GM23338 (cell line): Measurements from ENCODE around the gene KLHL36. TPM values are rescaled to one million over a fixed set of nuclear protein-coding genes. Genes with fewer than 3 reads are reported as not detected.

ENCODE experiments used
- ATAC-seq: fragments of 200-7000 bp; cut with Tn5 transposase; 3 replicates; pipeline ENCODE4 v1.9.1; 2020
- DNase-seq: peaks from one replicate; pipeline ENCODE4 v3.0.0-alpha.2; 2015; ENCODE audit warnings: low spot score
- H2AFZ ChIP-seq: fragments of 200-600 bp; sonication (generic); 2 replicates; pipeline ENCODE4 v1.8.0; 2016; ENCODE audit warnings: antibody characterized with exemption, mild to moderate bottlenecking, moderate library complexity
- H3F3A ChIP-seq: fragments of 200-600 bp; sonication (generic); replicated peaks from 2 replicates; pipeline ENCODE4 v1.8.0; 2017; ENCODE audit warnings: antibody characterized with exemption, mixed run types, low read depth
- H3K27ac ChIP-seq: fragments of 200-600 bp; sonication (generic); 2 replicates; pipeline ENCODE4 v1.6.1; 2016; ENCODE audit warnings: low read depth
- H3K27me3 ChIP-seq: fragments of 200-600 bp; sonication (generic); 2 replicates; pipeline ENCODE4 v1.8.0; 2016; ENCODE audit warnings: mild to moderate bottlenecking, mixed run types, moderate library complexity; ENCODE audit not compliant: insufficient read depth
- H3K36me3 ChIP-seq: fragments of 200-600 bp; sonication (generic); 2 replicates; pipeline ENCODE4 v1.8.0; 2016; ENCODE audit warnings: mild to moderate bottlenecking; ENCODE audit not compliant: insufficient read depth
- H3K4me1 ChIP-seq: fragments of 200-600 bp; sonication (generic); 2 replicates; pipeline ENCODE4 v1.8.0; 2016; ENCODE audit warnings: mild to moderate bottlenecking, moderate library complexity; ENCODE audit not compliant: insufficient read depth
- H3K4me2 ChIP-seq: fragments of 200-600 bp; sonication (generic); 2 replicates; pipeline ENCODE4 v1.7.1; 2017; ENCODE audit warnings: mixed run types
- H3K4me3 ChIP-seq: fragments of 200-600 bp; sonication (generic); 2 replicates; pipeline ENCODE4 v1.6.1; 2016; ENCODE audit warnings: mixed run types
- H3K79me2 ChIP-seq: fragments of 200-600 bp; sonication (generic); replicated peaks from 2 replicates; pipeline ENCODE4 v1.8.0; 2017; ENCODE audit warnings: mild to moderate bottlenecking; ENCODE audit not compliant: insufficient read depth
- H3K9me2 ChIP-seq: fragments of 200-600 bp; sonication (generic); 2 replicates; pipeline ENCODE4 v1.8.0; 2017; ENCODE audit not compliant: insufficient read depth
- H4K20me1 ChIP-seq: fragments of 200-600 bp; sonication (generic); replicated peaks from 2 replicates; pipeline ENCODE4 v1.8.0; 2017; ENCODE audit warnings: mild to moderate bottlenecking; ENCODE audit not compliant: insufficient read depth
- H3K27ac Mint-ChIP-seq: 2 replicates; pipeline ENCODE4 v1.8.0; 2020; ENCODE audit warnings: inconsistent platforms, mild to moderate bottlenecking, moderate library complexity, mixed read lengths
- H3K27me3 Mint-ChIP-seq: 3 replicates; pipeline ENCODE4 v1.8.0; 2022; ENCODE audit warnings: low read depth, mild to moderate bottlenecking, moderate library complexity, mixed read lengths, inconsistent platforms; ENCODE audit not compliant: insufficient read depth, poor library complexity
- H3K36me3 Mint-ChIP-seq: 3 replicates; pipeline ENCODE4 v1.8.0; 2021; ENCODE audit warnings: low read depth, mild to moderate bottlenecking, inconsistent platforms, moderate library complexity, mixed read lengths
- H3K4me1 Mint-ChIP-seq: 3 replicates; pipeline ENCODE4 v1.8.0; 2020; ENCODE audit warnings: mild to moderate bottlenecking, inconsistent platforms, mixed read lengths
- H3K4me3 Mint-ChIP-seq: 3 replicates; pipeline ENCODE4 v1.8.0; 2021; ENCODE audit warnings: moderate library complexity, mild to moderate bottlenecking, inconsistent platforms, mixed read lengths
- H3K9me3 Mint-ChIP-seq: 3 replicates; pipeline ENCODE4 v1.8.0; 2020; ENCODE audit warnings: moderate library complexity, mild to moderate bottlenecking, inconsistent platforms, mixed read lengths
- CREB1 ChIP-seq: fragments of 250-450 bp; sonication (Bioruptor Pico); IDR thresholded peaks from 2 replicates; pipeline ENCODE4 v1.5.0; 2020; ENCODE audit warnings: low read depth, mild to moderate bottlenecking, moderate library complexity
- EZH2 ChIP-seq: fragments of 200-600 bp; sonication (generic); IDR thresholded peaks from one replicate; pipeline ENCODE4 v1.8.0; 2017; ENCODE audit warnings: antibody characterized with exemption, mild to moderate bottlenecking, low read depth; ENCODE audit not compliant: unreplicated experiment
- EZH2phosphoT487 ChIP-seq: fragments of 200-600 bp; sonication (generic); IDR thresholded peaks from one replicate; pipeline ENCODE4 v1.8.1; 2018; ENCODE audit warnings: antibody characterized with exemption; ENCODE audit not compliant: unreplicated experiment
- JUNB ChIP-seq: IDR thresholded peaks from one replicate; pipeline ENCODE4 v1.6.1; 2016; ENCODE audit warnings: antibody characterized with exemption; ENCODE audit not compliant: unreplicated experiment
- NANOG ChIP-seq: IDR thresholded peaks from 2 replicates; pipeline ENCODE4 v1.6.1; 2016; ENCODE audit warnings: antibody characterized with exemption, borderline replicate concordance
- POLR2AphosphoS5 ChIP-seq: IDR thresholded peaks from 2 replicates; pipeline ENCODE4 v1.6.1; 2016; ENCODE audit warnings: antibody characterized with exemption, low read depth
- STAT1 ChIP-seq: IDR thresholded peaks from one replicate; pipeline ENCODE4 v1.6.1; 2016; ENCODE audit warnings: antibody characterized with exemption; ENCODE audit not compliant: unreplicated experiment
- ZNF114 ChIP-seq: fragments of 250-450 bp; sonication (Bioruptor Pico); IDR thresholded peaks from 2 replicates; pipeline ENCODE4 v1.5.0; 2020; ENCODE audit warnings: mild to moderate bottlenecking, moderate library complexity
- ZNF331 ChIP-seq: fragments of 250-450 bp; sonication (Bioruptor Pico); IDR thresholded peaks from 2 replicates; pipeline ENCODE4 v1.5.0; 2020; ENCODE audit warnings: low read depth, mild to moderate bottlenecking, moderate library complexity
- polyA plus RNA-seq: library from polyadenylated mRNA; unstranded; fragments of >200 nt; fragmentation: Nextera tagmentation; extraction: Ambion mirVana; gene quantifications from 2 replicates; pipeline ENCODE4 v1.2.1, GENCODE V29; 2016
- total RNA-seq: library from RNA; depleted of rRNA; stranded (reverse); fragments of >200 nt; shearing (Covaris generic); gene quantifications from 2 replicates; pipeline ENCODE4 v1.2.3, GENCODE V29; 2014
- TF ChIP-seq, protein P1 (sequence below): IDR thresholded peaks from 2 replicates; pipeline ENCODE4 v1.6.1; 2016; ENCODE audit warnings: antibody characterized with exemption
- TF ChIP-seq, protein P2 (sequence below): fragments of 250-450 bp; sonication (Bioruptor Pico); IDR thresholded peaks from 2 replicates; pipeline ENCODE4 v1.5.0; 2020; ENCODE audit warnings: mild to moderate bottlenecking, moderate library complexity
- TF ChIP-seq, protein P3 (sequence below): IDR thresholded peaks from one replicate; pipeline ENCODE4 v1.6.1; 2018; ENCODE audit warnings: antibody characterized with exemption; ENCODE audit not compliant: unreplicated experiment
- TF ChIP-seq, protein P4 (sequence below), 2 experiments: fragments of 200-600 bp in 1 of 2; sonication (generic) in 1 of 2; conservative IDR thresholded peaks; 2 replicates each; pipeline versions ENCODE4 v1.5.1 to v1.6.1; 2016 to 2017; ENCODE audit warnings: antibody characterized with exemption in 2 of 2, low read depth in 2 of 2, mild to moderate bottlenecking in 2 of 2, moderate library complexity in 1 of 2

KLHL36 gene
- total and polyA plus RNA-seq, 2 experiments from 2014 or later = 13.4 to 70.4 TPM

DNA sequence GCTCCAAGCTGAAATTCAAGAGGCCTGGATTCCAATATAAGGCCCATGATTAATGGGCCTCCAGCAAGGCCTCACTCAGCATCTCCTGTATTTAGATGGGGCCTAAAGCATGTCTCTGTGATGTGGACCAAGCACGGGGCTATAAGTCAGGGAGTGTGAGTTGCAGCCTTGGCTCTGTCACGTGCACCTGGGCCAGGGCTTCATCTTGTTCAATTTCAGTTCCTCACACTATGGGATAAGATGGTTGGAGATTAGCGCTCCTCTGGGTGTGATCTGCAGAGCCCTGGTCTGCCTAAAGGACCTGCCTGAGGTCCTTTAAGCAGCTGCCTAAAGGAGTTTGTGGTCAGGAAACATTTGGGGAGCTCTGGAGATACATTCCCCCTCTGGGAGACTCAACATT lies 25.2 kb downstream of the KLHL36 start:
- Histone ChIP-seq H4K20me1 (no peaks in the 10 kb centered on the region), H3K9me2 (peaks cover 4% of the 10 kb centered on the region; the same call in 1 of the 2 replicates), H3K36me3 (no peaks in the 10 kb centered on the region), H3F3A (peaks cover 6% of the 10 kb centered on the region), H2AFZ (no peak overlapping the region), H3K4me3 (no peak overlapping the region), H3K27ac (no peak overlapping the region), H3K4me1 (peaks cover 8% of the 10 kb centered on the region; the same call in 1 of the 2 replicates), H3K4me2 (no peak overlapping the region), H3K79me2 (no peaks in the 10 kb centered on the region), H3K27me3 (no peaks in the 10 kb centered on the region)
- DNase-seq (no peak), ATAC-seq (no peak)
- Mint-ChIP-seq H3K4me1 (peaks cover 29% of the 10 kb centered on the region), H3K27ac (no peak overlapping the region), H3K9me3 (no peaks in the 10 kb centered on the region), H3K4me3 (no peak overlapping the region), H3K36me3 (no peaks in the 10 kb centered on the region), H3K27me3 (peaks cover 8% of the 10 kb centered on the region)
- TF ChIP-seq, protein P1, sequence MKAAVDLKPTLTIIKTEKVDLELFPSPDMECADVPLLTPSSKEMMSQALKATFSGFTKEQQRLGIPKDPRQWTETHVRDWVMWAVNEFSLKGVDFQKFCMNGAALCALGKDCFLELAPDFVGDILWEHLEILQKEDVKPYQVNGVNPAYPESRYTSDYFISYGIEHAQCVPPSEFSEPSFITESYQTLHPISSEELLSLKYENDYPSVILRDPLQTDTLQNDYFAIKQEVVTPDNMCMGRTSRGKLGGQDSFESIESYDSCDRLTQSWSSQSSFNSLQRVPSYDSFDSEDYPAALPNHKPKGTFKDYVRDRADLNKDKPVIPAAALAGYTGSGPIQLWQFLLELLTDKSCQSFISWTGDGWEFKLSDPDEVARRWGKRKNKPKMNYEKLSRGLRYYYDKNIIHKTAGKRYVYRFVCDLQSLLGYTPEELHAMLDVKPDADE = no peak
- TF ChIP-seq POLR2AphosphoS5 (no peak), EZH2phosphoT487 (no peak), STAT1 (no peak), CREB1 (CRISPR knock-in tag) (no peak), JUNB (no peak), ZNF331 (no peak), ZNF114 (CRISPR knock-in tag) (no peak), EZH2 (no peak), NANOG (no peak)
- TF ChIP-seq, protein P2, sequence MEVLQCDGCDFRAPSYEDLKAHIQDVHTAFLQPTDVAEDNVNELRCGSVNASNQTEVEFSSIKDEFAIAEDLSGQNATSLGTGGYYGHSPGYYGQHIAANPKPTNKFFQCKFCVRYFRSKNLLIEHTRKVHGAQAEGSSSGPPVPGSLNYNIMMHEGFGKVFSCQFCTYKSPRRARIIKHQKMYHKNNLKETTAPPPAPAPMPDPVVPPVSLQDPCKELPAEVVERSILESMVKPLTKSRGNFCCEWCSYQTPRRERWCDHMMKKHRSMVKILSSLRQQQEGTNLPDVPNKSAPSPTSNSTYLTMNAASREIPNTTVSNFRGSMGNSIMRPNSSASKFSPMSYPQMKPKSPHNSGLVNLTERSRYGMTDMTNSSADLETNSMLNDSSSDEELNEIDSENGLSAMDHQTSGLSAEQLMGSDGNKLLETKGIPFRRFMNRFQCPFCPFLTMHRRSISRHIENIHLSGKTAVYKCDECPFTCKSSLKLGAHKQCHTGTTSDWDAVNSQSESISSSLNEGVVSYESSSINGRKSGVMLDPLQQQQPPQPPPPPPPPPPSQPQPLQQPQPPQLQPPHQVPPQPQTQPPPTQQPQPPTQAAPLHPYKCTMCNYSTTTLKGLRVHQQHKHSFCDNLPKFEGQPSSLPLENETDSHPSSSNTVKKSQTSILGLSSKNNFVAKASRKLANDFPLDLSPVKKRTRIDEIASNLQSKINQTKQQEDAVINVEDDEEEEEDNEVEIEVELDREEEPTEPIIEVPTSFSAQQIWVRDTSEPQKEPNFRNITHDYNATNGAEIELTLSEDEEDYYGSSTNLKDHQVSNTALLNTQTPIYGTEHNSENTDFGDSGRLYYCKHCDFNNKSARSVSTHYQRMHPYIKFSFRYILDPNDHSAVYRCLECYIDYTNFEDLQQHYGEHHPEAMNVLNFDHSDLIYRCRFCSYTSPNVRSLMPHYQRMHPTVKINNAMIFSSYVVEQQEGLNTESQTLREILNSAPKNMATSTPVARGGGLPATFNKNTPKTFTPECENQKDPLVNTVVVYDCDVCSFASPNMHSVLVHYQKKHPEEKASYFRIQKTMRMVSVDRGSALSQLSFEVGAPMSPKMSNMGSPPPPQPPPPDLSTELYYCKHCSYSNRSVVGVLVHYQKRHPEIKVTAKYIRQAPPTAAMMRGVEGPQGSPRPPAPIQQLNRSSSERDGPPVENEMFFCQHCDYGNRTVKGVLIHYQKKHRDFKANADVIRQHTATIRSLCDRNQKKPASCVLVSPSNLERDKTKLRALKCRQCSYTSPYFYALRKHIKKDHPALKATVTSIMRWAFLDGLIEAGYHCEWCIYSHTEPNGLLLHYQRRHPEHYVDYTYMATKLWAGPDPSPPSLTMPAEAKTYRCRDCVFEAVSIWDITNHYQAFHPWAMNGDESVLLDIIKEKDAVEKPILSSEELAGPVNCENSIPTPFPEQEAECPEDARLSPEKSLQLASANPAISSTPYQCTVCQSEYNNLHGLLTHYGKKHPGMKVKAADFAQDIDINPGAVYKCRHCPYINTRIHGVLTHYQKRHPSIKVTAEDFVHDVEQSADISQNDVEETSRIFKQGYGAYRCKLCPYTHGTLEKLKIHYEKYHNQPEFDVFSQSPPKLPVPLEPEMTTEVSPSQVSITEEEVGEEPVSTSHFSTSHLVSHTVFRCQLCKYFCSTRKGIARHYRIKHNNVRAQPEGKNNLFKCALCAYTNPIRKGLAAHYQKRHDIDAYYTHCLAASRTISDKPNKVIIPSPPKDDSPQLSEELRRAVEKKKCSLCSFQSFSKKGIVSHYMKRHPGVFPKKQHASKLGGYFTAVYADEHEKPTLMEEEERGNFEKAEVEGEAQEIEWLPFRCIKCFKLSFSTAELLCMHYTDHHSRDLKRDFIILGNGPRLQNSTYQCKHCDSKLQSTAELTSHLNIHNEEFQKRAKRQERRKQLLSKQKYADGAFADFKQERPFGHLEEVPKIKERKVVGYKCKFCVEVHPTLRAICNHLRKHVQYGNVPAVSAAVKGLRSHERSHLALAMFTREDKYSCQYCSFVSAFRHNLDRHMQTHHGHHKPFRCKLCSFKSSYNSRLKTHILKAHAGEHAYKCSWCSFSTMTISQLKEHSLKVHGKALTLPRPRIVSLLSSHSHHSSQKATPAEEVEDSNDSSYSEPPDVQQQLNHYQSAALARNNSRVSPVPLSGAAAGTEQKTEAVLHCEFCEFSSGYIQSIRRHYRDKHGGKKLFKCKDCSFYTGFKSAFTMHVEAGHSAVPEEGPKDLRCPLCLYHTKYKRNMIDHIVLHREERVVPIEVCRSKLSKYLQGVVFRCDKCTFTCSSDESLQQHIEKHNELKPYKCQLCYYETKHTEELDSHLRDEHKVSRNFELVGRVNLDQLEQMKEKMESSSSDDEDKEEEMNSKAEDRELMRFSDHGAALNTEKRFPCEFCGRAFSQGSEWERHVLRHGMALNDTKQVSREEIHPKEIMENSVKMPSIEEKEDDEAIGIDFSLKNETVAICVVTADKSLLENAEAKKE (CRISPR knock-in tag) = no peak
- TF ChIP-seq, protein P3, sequence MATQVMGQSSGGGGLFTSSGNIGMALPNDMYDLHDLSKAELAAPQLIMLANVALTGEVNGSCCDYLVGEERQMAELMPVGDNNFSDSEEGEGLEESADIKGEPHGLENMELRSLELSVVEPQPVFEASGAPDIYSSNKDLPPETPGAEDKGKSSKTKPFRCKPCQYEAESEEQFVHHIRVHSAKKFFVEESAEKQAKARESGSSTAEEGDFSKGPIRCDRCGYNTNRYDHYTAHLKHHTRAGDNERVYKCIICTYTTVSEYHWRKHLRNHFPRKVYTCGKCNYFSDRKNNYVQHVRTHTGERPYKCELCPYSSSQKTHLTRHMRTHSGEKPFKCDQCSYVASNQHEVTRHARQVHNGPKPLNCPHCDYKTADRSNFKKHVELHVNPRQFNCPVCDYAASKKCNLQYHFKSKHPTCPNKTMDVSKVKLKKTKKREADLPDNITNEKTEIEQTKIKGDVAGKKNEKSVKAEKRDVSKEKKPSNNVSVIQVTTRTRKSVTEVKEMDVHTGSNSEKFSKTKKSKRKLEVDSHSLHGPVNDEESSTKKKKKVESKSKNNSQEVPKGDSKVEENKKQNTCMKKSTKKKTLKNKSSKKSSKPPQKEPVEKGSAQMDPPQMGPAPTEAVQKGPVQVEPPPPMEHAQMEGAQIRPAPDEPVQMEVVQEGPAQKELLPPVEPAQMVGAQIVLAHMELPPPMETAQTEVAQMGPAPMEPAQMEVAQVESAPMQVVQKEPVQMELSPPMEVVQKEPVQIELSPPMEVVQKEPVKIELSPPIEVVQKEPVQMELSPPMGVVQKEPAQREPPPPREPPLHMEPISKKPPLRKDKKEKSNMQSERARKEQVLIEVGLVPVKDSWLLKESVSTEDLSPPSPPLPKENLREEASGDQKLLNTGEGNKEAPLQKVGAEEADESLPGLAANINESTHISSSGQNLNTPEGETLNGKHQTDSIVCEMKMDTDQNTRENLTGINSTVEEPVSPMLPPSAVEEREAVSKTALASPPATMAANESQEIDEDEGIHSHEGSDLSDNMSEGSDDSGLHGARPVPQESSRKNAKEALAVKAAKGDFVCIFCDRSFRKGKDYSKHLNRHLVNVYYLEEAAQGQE = no peak
- TF ChIP-seq, protein P4, sequence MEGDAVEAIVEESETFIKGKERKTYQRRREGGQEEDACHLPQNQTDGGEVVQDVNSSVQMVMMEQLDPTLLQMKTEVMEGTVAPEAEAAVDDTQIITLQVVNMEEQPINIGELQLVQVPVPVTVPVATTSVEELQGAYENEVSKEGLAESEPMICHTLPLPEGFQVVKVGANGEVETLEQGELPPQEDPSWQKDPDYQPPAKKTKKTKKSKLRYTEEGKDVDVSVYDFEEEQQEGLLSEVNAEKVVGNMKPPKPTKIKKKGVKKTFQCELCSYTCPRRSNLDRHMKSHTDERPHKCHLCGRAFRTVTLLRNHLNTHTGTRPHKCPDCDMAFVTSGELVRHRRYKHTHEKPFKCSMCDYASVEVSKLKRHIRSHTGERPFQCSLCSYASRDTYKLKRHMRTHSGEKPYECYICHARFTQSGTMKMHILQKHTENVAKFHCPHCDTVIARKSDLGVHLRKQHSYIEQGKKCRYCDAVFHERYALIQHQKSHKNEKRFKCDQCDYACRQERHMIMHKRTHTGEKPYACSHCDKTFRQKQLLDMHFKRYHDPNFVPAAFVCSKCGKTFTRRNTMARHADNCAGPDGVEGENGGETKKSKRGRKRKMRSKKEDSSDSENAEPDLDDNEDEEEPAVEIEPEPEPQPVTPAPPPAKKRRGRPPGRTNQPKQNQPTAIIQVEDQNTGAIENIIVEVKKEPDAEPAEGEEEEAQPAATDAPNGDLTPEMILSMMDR (conservative IDR thresholded peaks at IDR 0.05; ENCODE audit: low read depth in 2 of 2) = no peak
